Right lobe of liver (tissue), 6 donors: ENCODE results near the gene ARL15. TPM values are rescaled to one million over a fixed set of nuclear protein-coding genes. Genes with fewer than 3 reads are reported as not detected.

Source experiments
- ATAC-seq, 4 donors: fragments of 200-7000 bp; cut with Tn5 transposase; one replicate each; pipeline ENCODE4 v1.9.1; 2020; ENCODE audit warnings: mild to moderate bottlenecking in 4 of 4, moderate library complexity in 4 of 4
- DNase-seq, 3 donors: peaks; one replicate each; pipeline ENCODE4 v3.0.0-alpha.2; 2020
- H3K27ac ChIP-seq, 3 donors: fragments of 200-600 bp; one replicate each; pipeline ENCODE4 v1.8.0; 2022
- H3K27me3 ChIP-seq, 2 donors: fragments of 200-600 bp; one replicate each; pipeline ENCODE4 v1.8.0; 2022
- H3K36me3 ChIP-seq, 4 donors: fragments of 200-600 bp; sonication (generic) in 1 of 4; one replicate each; pipeline versions ENCODE4 v1.5.1 to v1.8.0; 2017 to 2022; ENCODE audit warnings: control low read depth in 1 of 4
- H3K4me1 ChIP-seq, 4 donors: fragments of 200-600 bp; sonication (generic) in 1 of 4; one replicate each; pipeline versions ENCODE4 v1.5.1 to v1.8.0; 2017 to 2022; ENCODE audit warnings: control low read depth in 1 of 4
- H3K4me3 ChIP-seq, 3 donors: fragments of 200-600 bp; one replicate each; pipeline ENCODE4 v1.8.0; 2022
- H3K9me3 ChIP-seq, 4 donors: fragments of 200-600 bp; sonication (generic) in 1 of 4; one replicate each; pipeline versions ENCODE4 v1.5.1 to v1.8.0; 2017 to 2022; ENCODE audit warnings: control low read depth in 1 of 4
- CTCF ChIP-seq, 4 donors: fragments of 200-600 bp in 3 of 4; fragments of 450-650 bp in 1 of 4; IDR thresholded peaks; one replicate each; pipeline versions ENCODE4 v1.5.1 to v1.8.0; 2016 to 2022; ENCODE audit warnings: antibody characterized with exemption in 4 of 4, mild to moderate bottlenecking in 2 of 4
- POLR2A ChIP-seq: fragments of 450-650 bp; IDR thresholded peaks from one replicate; pipeline ENCODE4 v1.6.1; 2017; ENCODE audit warnings: antibody characterized with exemption, mild to moderate bottlenecking
- WGBS: methylation state at CpG from one replicate; pipeline ENCODE4 v1.1.6; 2018; ENCODE audit warnings: low coverage, low lambda C conversion rate; ENCODE audit not compliant: insufficient coverage; ENCODE audit errors: missing lambda C conversion rate; 5-methylcytosine and 5-hydroxymethylcytosine counted together
- intact Hi-C, 2 donors: fragments of 100-400 bp; cut with DNase I; formaldehyde crosslinking; loops; one replicate each; pipeline versions ENCODE4 v1.11.2 to v1.14.1; 2022
- total RNA-seq, 6 experiments: library from RNA; depleted of rRNA in 2 of 6; stranded (reverse); fragments of >200 nt in 2 of 6; fragmentation: NEBNext Ultra II Directional in 3 of 6; extraction: Animal tissue kit (Norgen Biotek cat#: 25700) in 3 of 6; gene quantifications; one replicate each; pipeline versions ENCODE4 v1.1.0 to v1.2.4, GENCODE V29; 2016 to 2023
- donor health status: DM: no; HTN: yes; CAD: no.
- donor health status: DM: no; HTN: no; CAD: no.
- donor health status: DM: no; HTN: no; CAD: no.
- donor health status: DM: no; HTN: yes; CAD: no.
- donor health status: DM: no; HTN: yes; CAD: no.

Gene ARL15
- total RNA-seq, 6 experiments from 2014 or later, result 6.3 to 16.5 (median 9.6) TPM

GRCh38 chr5:53934151-53934820 lies 376.1 kb downstream of the ARL15 start:
- H3K27ac ChIP-seq, result no peak overlapping the region
- no peaks in the 10 kb centered on the region for H3K9me3 ChIP-seq
- H3K4me1 ChIP-seq, result peaks cover 0 to 22% (median 7%) of the 10 kb centered on the region in 4 donors
- intact Hi-C loops, result no loop called here
- H3K27me3 ChIP-seq, result no peaks in the 10 kb centered on the region
- TF ChIP-seq POLR2A, result no peak
- TF ChIP-seq CTCF (IDR thresholded peaks at IDR 0.05), result no peak
- no peak for ATAC-seq
- no peak for DNase-seq
- 82% methylated on average over 4 of the region's 4 CpGs for WGBS
- H3K36me3 ChIP-seq, result no peaks in the 10 kb centered on the region
- H3K4me3 ChIP-seq, result no peak overlapping the region

GRCh38 chr5:53932351-53932750 lies 378.0 kb downstream of the ARL15 start:
- H3K36me3 ChIP-seq, result no peaks in the 10 kb centered on the region
- intact Hi-C loops, result no loop called here
- TF ChIP-seq POLR2A (no peak), CTCF (IDR thresholded peaks at IDR 0.05) (no peak)

GRCh38 chr5:53930457-53930856 lies 379.9 kb downstream of the ARL15 start:
- no peak overlapping the region for H3K27ac ChIP-seq
- WGBS, result 67% methylated on average over 5 of the region's 5 CpGs
- peaks cover 0 to 11% (median 1%) of the 10 kb centered on the region in 4 donors for H3K4me1 ChIP-seq
- no peak for TF ChIP-seq CTCF (IDR thresholded peaks at IDR 0.05)
- TF ChIP-seq POLR2A, result no peak
- ATAC-seq, result no peak
- no peaks in the 10 kb centered on the region for H3K9me3 ChIP-seq
- DNase-seq, result no peak
- H3K4me3 ChIP-seq, result no peak overlapping the region
- H3K36me3 ChIP-seq, result no peaks in the 10 kb centered on the region
- H3K27me3 ChIP-seq, result no peaks in the 10 kb centered on the region
- intact Hi-C loops, result no loop called here

More at GRCh38 chr5:53932351-53932750, 378.0 kb downstream of the ARL15 start:
- no peaks in the 10 kb centered on the region for H3K27me3 ChIP-seq
- H3K9me3 ChIP-seq, result no peaks in the 10 kb centered on the region
- H3K4me3 ChIP-seq, result no peak overlapping the region
- DNase-seq (no peak), ATAC-seq (no peak)
- 94% methylated on average over 5 of the region's 6 CpGs for WGBS
- peaks cover 0 to 24% (median 8%) of the 10 kb centered on the region in 4 donors for H3K4me1 ChIP-seq
- H3K27ac ChIP-seq, result no peak overlapping the region

- ATAC-seq, result no peak
- Histone ChIP-seq H3K27ac (no peak overlapping the region), H3K27me3 (no peaks in the 10 kb centered on the region), H3K9me3 (no peaks in the 10 kb centered on the region), H3K4me3 (no peak overlapping the region), H3K36me3 (no peaks in the 10 kb centered on the region), H3K4me1 (peaks cover 0 to 4% (median 1%) of the 10 kb centered on the region in 4 donors)
- intact Hi-C loops, result no loop called here
- no peak for DNase-seq
- WGBS, result 96% methylated on average over 2 of the region's 2 CpGs
- TF ChIP-seq POLR2A (no peak), CTCF (IDR thresholded peaks at IDR 0.05) (no peak)
These were observed 380.8 kb downstream of the ARL15 start for GRCh38 chr5:53929570-53929969.
